Epithelial cell of proximal tubule (primary cell): ENCODE results near the gene UTF1. TPM values are rescaled to one million over a fixed set of nuclear protein-coding genes. Genes with fewer than 3 reads are reported as not detected.

Source experiments
- DNase-seq: peaks from one replicate; pipeline ENCODE4 v3.0.0-alpha.2; 2011; ENCODE audit warnings: low read depth
- H3K4me3 ChIP-seq: 2 replicates; pipeline ENCODE4 v1.5.1; 2011; ENCODE audit warnings: low read depth, mild to moderate bottlenecking, low read length
- CTCF ChIP-seq: conservative IDR thresholded peaks from 2 replicates; pipeline ENCODE4 v1.5.1; 2012; ENCODE audit warnings: low read depth, mild to moderate bottlenecking, low read length
- total RNA-seq: library from RNA; depleted of rRNA; stranded (reverse); fragments of >200 nt; gene quantifications from 2 replicates; pipeline ENCODE4 v1.2.3, GENCODE V29; 2015

The UTF1 gene
- total RNA-seq, 1 donor from 2014 or later = not detected

GRCh38 chr10:133184591-133185244 lies 45.3 kb upstream of the UTF1 start:
- no peak for TF ChIP-seq CTCF
- no peak for DNase-seq
- H3K4me3 ChIP-seq = no peak overlapping the region

GRCh38 chr10:133185421-133185820 lies 44.6 kb upstream of the UTF1 start:
- TF ChIP-seq CTCF = no peak
- H3K4me3 ChIP-seq = no peak overlapping the region
- no peak for DNase-seq

- no peak overlapping the region for H3K4me3 ChIP-seq
- TF ChIP-seq CTCF = no peak
- no peak for DNase-seq
Observed at GRCh38 chr10:133185916-133186315, 44.1 kb upstream of the UTF1 start.

- TF ChIP-seq CTCF = no peak
- no peak for DNase-seq
- no peak overlapping the region for H3K4me3 ChIP-seq
Observed at GRCh38 chr10:133186416-133187090, 43.5 kb upstream of the UTF1 start.

- H3K4me3 ChIP-seq = no peak overlapping the region
- TF ChIP-seq CTCF = no peak
- DNase-seq = no peak
Observed at GRCh38 chr10:133187091-133187905, 42.7 kb upstream of the UTF1 start.

- no peak overlapping the region for H3K4me3 ChIP-seq
- no peak for TF ChIP-seq CTCF
- DNase-seq = no peak
Observed at GRCh38 chr10:133187906-133188681, 41.9 kb upstream of the UTF1 start.
